ENCODE measurements around the gene BCO1. TPM values are rescaled to one million over a fixed set of nuclear protein-coding genes. Genes with fewer than 3 reads are reported as not detected.
A peak's percentile ranks its signal among the peaks of the same experiment; 100 is the strongest.
"Not testable (repeated sequence)": the region's sequence is repeated elsewhere in the genome, so short reads cannot be mapped to it uniquely, and the experiment has no call there.

The BCO1 gene
- total RNA-seq, 2 donors from 2014 or later, result 0.42 to 0.62 TPM

- Histone ChIP-seq H3K27ac (ENCODE audit: low read depth, low read length) (no peak overlapping the region), H3K4me1 (ENCODE audit: control insufficient read depth, insufficient read depth, low read length) (peaks cover 7% of the 10 kb centered on the region), H3K36me3 (ENCODE audit: control insufficient read depth, insufficient read depth, low read length) (no peaks in the 10 kb centered on the region), H3K27me3 (ENCODE audit: control insufficient read depth, insufficient read depth, low read length, poor library complexity, severe bottlenecking) (no peaks in the 10 kb centered on the region), H3K9ac (ENCODE audit: extremely low read depth, low read length, poor library complexity, severe bottlenecking) (no peak overlapping the region), H3K9me3 (ENCODE audit: control insufficient read depth, low read length) (no peaks in the 10 kb centered on the region), H3K4me3 (ENCODE audit: low read length) (no peak overlapping the region)
- Mint-ChIP-seq H3K27ac (no peak overlapping the region), H3K4me1 (peaks cover 18% of the 10 kb centered on the region), H3K9me3 (no peaks in the 10 kb centered on the region), H3K36me3 (ENCODE audit: low read depth) (no peaks in the 10 kb centered on the region), H3K27me3 (ENCODE audit: insufficient read depth) (no peaks in the 10 kb centered on the region), H3K4me3 (no peak overlapping the region)
- no peak for DNase-seq
- WGBS, 2 experiments (ENCODE audit: insufficient coverage in 1 of 2, insufficient read length in 1 of 2), result 84 to 87% methylated on average over 3 to 6 of the region's 6 CpGs
- TF ChIP-seq CTCF (conservative IDR thresholded peaks at IDR 0.05), result no peak
Observed at GRCh38 chr16:81221731-81222130, 16.8 kb upstream of the BCO1 start.

GRCh38 chr16:81224824-81225223, 13.7 kb upstream of the BCO1 start:
- no peak overlapping the region for H3K27ac ChIP-seq (ENCODE audit: low read depth, low read length)
- no peak for DNase-seq
- H3K4me3 Mint-ChIP-seq, result no peak overlapping the region
- no peak for TF ChIP-seq CTCF (conservative IDR thresholded peaks at IDR 0.05)
- H3K4me3 ChIP-seq (ENCODE audit: low read length), result no peak overlapping the region
- no peaks in the 10 kb centered on the region for H3K36me3 ChIP-seq (ENCODE audit: control insufficient read depth, insufficient read depth, low read length)
- H3K4me1 ChIP-seq (ENCODE audit: control insufficient read depth, insufficient read depth, low read length), result peaks cover 7% of the 10 kb centered on the region
- H3K9me3 Mint-ChIP-seq, result no peaks in the 10 kb centered on the region
- peak overlapping the region; percentile 37 for H3K27ac Mint-ChIP-seq
- H3K36me3 Mint-ChIP-seq (ENCODE audit: low read depth), result no peaks in the 10 kb centered on the region
- H3K27me3 Mint-ChIP-seq (ENCODE audit: insufficient read depth), result no peaks in the 10 kb centered on the region
- no peaks in the 10 kb centered on the region for H3K27me3 ChIP-seq (ENCODE audit: control insufficient read depth, insufficient read depth, low read length, poor library complexity, severe bottlenecking)
- no peaks in the 10 kb centered on the region for H3K9me3 ChIP-seq (ENCODE audit: control insufficient read depth, low read length)
- peaks cover 24% of the 10 kb centered on the region for H3K4me1 Mint-ChIP-seq
- no peak overlapping the region for H3K9ac ChIP-seq (ENCODE audit: extremely low read depth, low read length, poor library complexity, severe bottlenecking)
- WGBS, 2 experiments (ENCODE audit: insufficient coverage in 1 of 2, insufficient read length in 1 of 2), result 67 to 95% methylated on average over 1 of the region's 1 CpG

- not testable (repeated sequence) for H3K4me3 Mint-ChIP-seq; H3K27ac ChIP-seq (ENCODE audit: low read depth, low read length); H3K4me1 ChIP-seq (ENCODE audit: control insufficient read depth, insufficient read depth, low read length); H3K27me3 ChIP-seq (ENCODE audit: control insufficient read depth, insufficient read depth, low read length, poor library complexity, severe bottlenecking); DNase-seq; H3K36me3 Mint-ChIP-seq (ENCODE audit: low read depth); H3K27ac Mint-ChIP-seq; H3K36me3 ChIP-seq (ENCODE audit: control insufficient read depth, insufficient read depth, low read length); H3K9me3 ChIP-seq (ENCODE audit: control insufficient read depth, low read length); H3K9me3 Mint-ChIP-seq; H3K27me3 Mint-ChIP-seq (ENCODE audit: insufficient read depth); H3K4me3 ChIP-seq (ENCODE audit: low read length); H3K9ac ChIP-seq (ENCODE audit: extremely low read depth, low read length, poor library complexity, severe bottlenecking)
- peaks cover 20% of the 10 kb centered on the region for H3K4me1 Mint-ChIP-seq
- 88 to 94% methylated on average over 5 of the region's 5 CpGs for WGBS, 2 experiments (ENCODE audit: insufficient coverage in 1 of 2, insufficient read length in 1 of 2)
Observed at GRCh38 chr16:81225697-81226096, 12.8 kb upstream of the BCO1 start.

GRCh38 chr16:81227785-81228184, 10.7 kb upstream of the BCO1 start:
- H3K4me3 Mint-ChIP-seq, result no peak overlapping the region
- H3K27ac Mint-ChIP-seq, result no peak overlapping the region
- DNase-seq, result no peak
- H3K4me3 ChIP-seq (ENCODE audit: low read length), result no peak overlapping the region
- H3K9me3 ChIP-seq (ENCODE audit: control insufficient read depth, low read length), result no peaks in the 10 kb centered on the region
- no peaks in the 10 kb centered on the region for H3K36me3 Mint-ChIP-seq (ENCODE audit: low read depth)
- WGBS, 2 experiments (ENCODE audit: insufficient coverage in 1 of 2, insufficient read length in 1 of 2), result 100% methylated on average over 1 of the region's 2 CpGs; no CpG with 5 or more reads in 1 of the 2 experiments
- peaks cover 9% of the 10 kb centered on the region for H3K27me3 ChIP-seq (ENCODE audit: control insufficient read depth, insufficient read depth, low read length, poor library complexity, severe bottlenecking)
- peaks cover 5% of the 10 kb centered on the region for H3K27me3 Mint-ChIP-seq (ENCODE audit: insufficient read depth)
- peaks cover 20% of the 10 kb centered on the region for H3K4me1 Mint-ChIP-seq
- no peak for TF ChIP-seq CTCF (conservative IDR thresholded peaks at IDR 0.05)
- H3K9ac ChIP-seq (ENCODE audit: extremely low read depth, low read length, poor library complexity, severe bottlenecking), result no peak overlapping the region
- H3K36me3 ChIP-seq (ENCODE audit: control insufficient read depth, insufficient read depth, low read length), result no peaks in the 10 kb centered on the region
- no peak overlapping the region for H3K27ac ChIP-seq (ENCODE audit: low read depth, low read length)
- H3K9me3 Mint-ChIP-seq, result no peaks in the 10 kb centered on the region
- H3K4me1 ChIP-seq (ENCODE audit: control insufficient read depth, insufficient read depth, low read length), result peaks cover 3% of the 10 kb centered on the region

Measured in endodermal cell (in vitro differentiated cells).